Kidney (tissue), 14 donors: ENCODE data around the gene ZNF217. TPM values are rescaled to one million over a fixed set of nuclear protein-coding genes. Genes with fewer than 3 reads are reported as not detected.

Experiments used
- DNase-seq, 5 donors: peaks; one replicate each; pipeline ENCODE4 v3.0.0-alpha.2; 2013 to 2020
- FAIRE-seq: peaks from 2 replicates; lab custom pipeline; 2012; peaks lifted over from hg19 to GRCh38; lab: Jason Lieb, UNC
- H3K27ac ChIP-seq, 2 donors: one replicate each; pipeline ENCODE4 v1.7.0; 2013; ENCODE audit warnings: low read depth in 2 of 2, low read length in 2 of 2, inconsistent platforms in 1 of 2
- H3K27me3 ChIP-seq: one replicate; pipeline ENCODE4 v1.7.1; 2013; ENCODE audit warnings: low read length, inconsistent platforms; ENCODE audit not compliant: control insufficient read depth, insufficient read depth
- H3K36me3 ChIP-seq, 3 donors: one replicate each; pipeline versions ENCODE4 v1.7.0 to v1.7.1; 2013; ENCODE audit warnings: low read length in 3 of 3, control low read depth in 1 of 3, inconsistent platforms in 1 of 3; ENCODE audit not compliant: insufficient read depth in 3 of 3, control insufficient read depth in 2 of 3
- H3K4me1 ChIP-seq, 3 donors: one replicate each; pipeline versions ENCODE4 v1.7.0 to v1.7.1; 2013; ENCODE audit warnings: low read length in 3 of 3, inconsistent platforms in 1 of 3, low read depth in 1 of 3; ENCODE audit not compliant: control insufficient read depth in 2 of 3, insufficient read depth in 2 of 3
- H3K4me3 ChIP-seq, 3 donors: one replicate each; pipeline versions ENCODE4 v1.7.0 to v1.8.1; 2013; ENCODE audit warnings: low read length in 3 of 3, control low read depth in 1 of 3, inconsistent platforms in 1 of 3
- H3K9ac ChIP-seq, 3 donors: one replicate each; pipeline versions ENCODE4 v1.7.0 to v1.7.1; 2013; ENCODE audit warnings: low read length in 3 of 3, control low read depth in 1 of 3, inconsistent platforms in 1 of 3
- H3K9me3 ChIP-seq, 3 donors: one replicate each; pipeline versions ENCODE4 v1.7.0 to v1.7.1; 2013; ENCODE audit warnings: low read length in 3 of 3, control low read depth in 1 of 3, inconsistent platforms in 1 of 3; ENCODE audit not compliant: control insufficient read depth in 2 of 3, insufficient read depth in 1 of 3
- CTCF ChIP-seq: IDR thresholded peaks from 3 replicates; pipeline ENCODE4 v1.5.1; 2012; ENCODE audit warnings: mild to moderate bottlenecking, moderate library complexity, borderline replicate concordance; ENCODE audit not compliant: insufficient read depth; ENCODE audit errors: extremely low read depth
- intact Hi-C: fragments of 100-400 bp; cut with DNase I; formaldehyde crosslinking; loops from one replicate; pipeline ENCODE4 v1.11.1; 2022
- polyA plus RNA-seq: library from polyadenylated mRNA; stranded (reverse); fragments of 350-450 nt; fragmentation: Illumina TruSeq; extraction: RNeasy Lipid Tissue Mini Kit (QIAGEN cat#74804); gene quantifications from one replicate; pipeline ENCODE4 v1.2.3, GENCODE V29; 2014; ENCODE audit warnings: low read depth, low replicate concordance; ENCODE audit not compliant: insufficient read depth
- total RNA-seq: library from RNA; stranded (reverse); fragmentation: NEBNext Ultra II Directional; extraction: Animal tissue kit (Norgen Biotek cat#: 25700); gene quantifications from one replicate; pipeline ENCODE4 v1.2.1, GENCODE V29; 2021
- donor health status: control.
- donor health status: control.
- donor health status: control.
- donor health status: control.
- donor health status: control.
- donor health status: DM: yes; HTN: yes; CAD: no.
- donor health status: Normal renal cell carcinoma (clear cell type).

ZNF217 gene
- total and polyA plus RNA-seq, 2 donors from 2014 or later = 5.0 to 60.9 TPM

DNA sequence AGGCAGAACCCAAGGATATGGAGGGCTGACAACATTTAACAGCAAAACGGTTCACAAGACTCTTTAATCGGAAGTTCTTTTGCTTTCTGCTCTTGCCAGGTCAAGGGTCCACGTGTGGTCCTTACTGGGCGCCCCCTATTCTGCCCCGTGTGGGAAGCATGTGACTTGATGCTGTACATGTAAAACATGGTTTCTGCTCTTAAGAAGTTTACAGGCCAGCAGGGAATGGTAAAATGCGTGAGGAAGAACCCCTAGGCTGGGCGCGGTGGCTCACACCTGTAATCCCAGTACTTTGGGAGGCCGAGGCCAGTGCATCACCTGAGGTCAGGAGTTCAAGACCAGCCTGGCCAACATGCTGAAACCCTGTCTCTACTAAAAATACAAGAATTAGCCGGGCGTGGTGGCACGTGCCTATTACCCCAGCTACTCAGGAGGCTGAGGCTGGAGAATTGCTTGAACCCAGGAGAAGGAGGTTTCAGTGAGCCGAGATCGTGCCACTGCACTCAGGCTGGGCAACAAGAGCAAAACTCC, 19.3 kb downstream of the ZNF217 start:
- Histone ChIP-seq H3K9ac (no peak overlapping the region), H3K4me1 (peaks cover 0 to 5% (median 4%) of the 10 kb centered on the region in 3 donors), H3K9me3 (no peaks in the 10 kb centered on the region), H3K27me3 (no peaks in the 10 kb centered on the region), H3K36me3 (peaks cover 5 to 49% (median 37%) of the 10 kb centered on the region in 3 donors), H3K4me3 (no peak overlapping the region), H3K27ac (no peak overlapping the region)
- DNase-seq (peak in 1 of 5 donors; percentile 18), FAIRE-seq (no peak)
- intact Hi-C loops = loop anchor here (10.0 kb wide), 1 partner anchor 350 kb away; no protein-coding TSS in a partner anchor
- TF ChIP-seq CTCF = no peak

GRCh38 chr20:53571555-53572286, 21.9 kb downstream of the ZNF217 start:
- Histone ChIP-seq H3K9me3 (no peaks in the 10 kb centered on the region), H3K4me3 (no peak overlapping the region), H3K27ac (no peak overlapping the region), H3K36me3 (peaks cover 5 to 53% (median 35%) of the 10 kb centered on the region in 3 donors), H3K4me1 (no peaks in the 10 kb centered on the region), H3K27me3 (no peaks in the 10 kb centered on the region), H3K9ac (no peak overlapping the region)
- FAIRE-seq (no peak), DNase-seq (peak in 1 of 5 donors; percentile 18)
- no peak for TF ChIP-seq CTCF
- intact Hi-C loops = loop anchor here (10.0 kb wide), 1 partner anchor 353 kb away; no protein-coding TSS in a partner anchor

- FAIRE-seq = no peak
- Histone ChIP-seq H3K27ac (no peak overlapping the region), H3K27me3 (no peaks in the 10 kb centered on the region), H3K4me1 (no peaks in the 10 kb centered on the region), H3K36me3 (peaks cover 3 to 48% (median 25%) of the 10 kb centered on the region in 3 donors), H3K9me3 (no peaks in the 10 kb centered on the region), H3K4me3 (no peak overlapping the region), H3K9ac (no peak overlapping the region)
- intact Hi-C loops = loop anchor here (10.0 kb wide), 1 partner anchor 354 kb away; no protein-coding TSS in a partner anchor
- TF ChIP-seq CTCF = no peak
- peak in 1 of 5 donors; percentile 5 for DNase-seq
These were observed 23.0 kb downstream of the ZNF217 start for GRCh38 chr20:53570446-53571276.
